Gastroesophageal sphincter (tissue), 3 donors: ENCODE measurements around the gene HYI.

ENCODE experiments used
- CTCF ChIP-seq, 4 experiments: fragments of 200-600 bp in 2 of 4; fragments of 450-650 bp in 2 of 4; sonication (generic) in 1 of 4; IDR thresholded peaks; one replicate each; pipeline ENCODE4 v1.5.1; 2017 to 2019; ENCODE audit warnings: antibody characterized with exemption in 4 of 4, mild to moderate bottlenecking in 2 of 4, moderate library complexity in 2 of 4
- POLR2A ChIP-seq, 2 donors: fragments of 450-650 bp; IDR thresholded peaks; one replicate each; pipeline ENCODE4 v1.6.1; 2017; ENCODE audit warnings: antibody characterized with exemption in 2 of 2, mild to moderate bottlenecking in 2 of 2, moderate library complexity in 1 of 2
- POLR2AphosphoS5 ChIP-seq: sonication (generic); formaldehyde crosslinking; IDR thresholded peaks from one replicate; pipeline ENCODE4 v1.6.1; 2017; ENCODE audit warnings: antibody characterized with exemption

GRCh38 chr1:43466403-43466802, 12.7 kb upstream of the HYI start:
- TF ChIP-seq CTCF (IDR thresholded peaks at IDR 0.05) (no peak), POLR2A (IDR thresholded peaks at IDR 0.05) (no peak), POLR2AphosphoS5 (no peak)
